ENCODE measurements around the gene HMGCS2. TPM values are rescaled to one million over a fixed set of nuclear protein-coding genes. Genes with fewer than 3 reads are reported as not detected.

Gene HMGCS2
- total and polyA plus RNA-seq, 5 donors: 0.82 to 50.8 (median 21.2) TPM

DNA sequence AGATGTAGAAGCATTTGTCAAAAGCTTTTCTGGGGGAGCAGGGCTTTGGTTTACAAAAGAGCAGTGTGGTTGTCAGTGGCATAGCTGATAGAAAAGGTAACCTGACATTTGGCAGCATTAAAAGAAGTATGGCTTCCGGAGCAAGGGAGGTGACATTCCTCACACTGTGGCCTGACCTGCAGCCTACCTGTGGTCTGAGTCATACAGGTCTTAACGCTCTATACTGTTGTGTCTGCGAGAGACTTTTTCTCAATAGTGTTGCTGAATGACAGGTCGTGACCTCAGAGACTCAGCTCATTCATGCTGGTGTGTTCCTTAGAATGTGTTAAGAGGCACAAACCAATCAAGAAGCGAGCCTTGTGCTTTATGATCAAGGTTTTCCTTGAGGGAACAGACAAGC is 37.6 kb downstream of the HMGCS2 start:
- ATAC-seq: no peak
- no peak overlapping the region for H3K27ac ChIP-seq (ENCODE audit: low read length)
- H3K4me1 ChIP-seq (ENCODE audit: control insufficient read depth, insufficient read depth, low read length): peaks cover 7% of the 10 kb centered on the region
- intact Hi-C loops (cut with DNase I): no loop called here
- 95% methylated on average over 5 of the region's 5 CpGs for WGBS
- H3K27me3 ChIP-seq (ENCODE audit: control insufficient read depth, insufficient read depth): no peaks in the 10 kb centered on the region
- DNase-seq: no peak
- no peak overlapping the region for H3K4me3 ChIP-seq (ENCODE audit: low read length)
- H3K9me3 ChIP-seq (ENCODE audit: control insufficient read depth, low read length): no peaks in the 10 kb centered on the region

DNA sequence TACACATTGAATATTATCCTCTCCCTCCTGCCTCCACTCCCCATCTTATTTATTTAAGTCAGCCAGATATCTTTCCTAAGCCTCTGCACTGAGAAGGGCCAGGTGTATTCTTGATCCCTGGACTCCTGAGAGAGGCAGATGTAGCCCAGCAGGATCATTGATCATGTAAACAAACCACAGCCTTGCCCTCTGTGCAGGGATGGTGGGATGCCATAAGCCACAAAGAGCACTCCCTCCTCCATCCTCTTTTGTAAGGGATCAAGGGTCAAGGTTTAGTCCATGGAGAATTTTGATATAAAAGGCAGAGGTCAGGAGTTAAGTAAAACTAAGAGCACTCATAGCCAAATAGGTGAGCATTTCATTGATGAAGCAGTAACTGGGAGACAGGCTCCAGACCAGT is 39.7 kb downstream of the HMGCS2 start:
- H3K4me1 ChIP-seq (ENCODE audit: control insufficient read depth, insufficient read depth, low read length): no peaks in the 10 kb centered on the region
- intact Hi-C loops (cut with DNase I): no loop called here
- no peak overlapping the region for H3K4me3 ChIP-seq (ENCODE audit: low read length)
- ATAC-seq: no peak
- no peak overlapping the region for H3K27ac ChIP-seq (ENCODE audit: low read length)
- H3K9me3 ChIP-seq (ENCODE audit: control insufficient read depth, low read length): no peaks in the 10 kb centered on the region
- no peak for DNase-seq
- H3K27me3 ChIP-seq (ENCODE audit: control insufficient read depth, insufficient read depth): no peaks in the 10 kb centered on the region

GRCh38 chr1:119727991-119728390 is 40.7 kb downstream of the HMGCS2 start:
- Histone ChIP-seq H3K9me3 (ENCODE audit: control insufficient read depth, low read length) (no peaks in the 10 kb centered on the region), H3K27me3 (ENCODE audit: control insufficient read depth, insufficient read depth) (no peaks in the 10 kb centered on the region), H3K27ac (ENCODE audit: low read length) (no peak overlapping the region), H3K4me1 (ENCODE audit: control insufficient read depth, insufficient read depth, low read length) (no peaks in the 10 kb centered on the region), H3K4me3 (ENCODE audit: low read length) (no peak overlapping the region)
- ATAC-seq: no peak
- intact Hi-C loops (cut with DNase I): no loop called here
- 75% methylated on average over 1 of the region's 1 CpG for WGBS
- no peak for DNase-seq

DNA sequence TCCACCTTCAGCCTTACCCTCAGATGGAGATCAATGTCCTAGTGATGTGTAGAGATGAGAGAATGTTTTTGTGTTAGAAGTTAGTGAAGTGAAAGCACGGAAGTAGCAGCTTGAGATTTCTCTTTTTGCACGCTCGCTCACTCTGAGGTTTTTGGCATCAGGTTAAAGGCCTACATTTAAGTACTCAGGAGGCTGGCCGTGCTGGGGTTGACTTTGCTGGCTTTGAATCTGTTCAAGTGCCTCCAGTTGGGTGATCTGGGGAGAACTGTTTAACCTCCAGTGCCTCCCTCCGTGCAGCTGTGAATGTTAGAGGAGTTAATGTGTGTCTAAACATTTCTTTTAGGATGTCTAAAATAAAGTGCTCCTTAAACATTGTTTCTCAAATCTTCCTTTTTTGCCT is 43.1 kb downstream of the HMGCS2 start:
- 93% methylated on average over 5 of the region's 5 CpGs for WGBS

GRCh38 chr1:119724611-119725218 is 44.0 kb downstream of the HMGCS2 start:
- H3K9me3 ChIP-seq (ENCODE audit: control insufficient read depth, low read length): no peaks in the 10 kb centered on the region
- H3K4me3 ChIP-seq (ENCODE audit: low read length): no peak overlapping the region
- H3K27me3 ChIP-seq (ENCODE audit: control insufficient read depth, insufficient read depth): no peaks in the 10 kb centered on the region
- WGBS: 91% methylated on average over 8 of the region's 8 CpGs
- H3K27ac ChIP-seq (ENCODE audit: low read length): no peak overlapping the region
- DNase-seq (no peak), ATAC-seq (no peak)
- no peaks in the 10 kb centered on the region for H3K4me1 ChIP-seq (ENCODE audit: control insufficient read depth, insufficient read depth, low read length)
- intact Hi-C loops (cut with DNase I): no loop called here

More for the DNA sequence above, 43.1 kb downstream of the HMGCS2 start:
- no peak overlapping the region for H3K27ac ChIP-seq (ENCODE audit: low read length)
- intact Hi-C loops (cut with DNase I): no loop called here
- ATAC-seq: no peak
- no peak for DNase-seq
- H3K27me3 ChIP-seq (ENCODE audit: control insufficient read depth, insufficient read depth): no peaks in the 10 kb centered on the region
- H3K4me3 ChIP-seq (ENCODE audit: low read length): no peak overlapping the region
- H3K4me1 ChIP-seq (ENCODE audit: control insufficient read depth, insufficient read depth, low read length): no peaks in the 10 kb centered on the region
- H3K9me3 ChIP-seq (ENCODE audit: control insufficient read depth, low read length): no peaks in the 10 kb centered on the region

- intact Hi-C loops (cut with DNase I): no loop called here
- Histone ChIP-seq H3K27me3 (ENCODE audit: control insufficient read depth, insufficient read depth) (no peaks in the 10 kb centered on the region), H3K4me3 (ENCODE audit: low read length) (no peak overlapping the region), H3K27ac (ENCODE audit: low read length) (no peak overlapping the region), H3K9me3 (ENCODE audit: control insufficient read depth, low read length) (no peaks in the 10 kb centered on the region), H3K4me1 (ENCODE audit: control insufficient read depth, insufficient read depth, low read length) (no peaks in the 10 kb centered on the region)
- DNase-seq: no peak
- ATAC-seq: no peak
- 84% methylated on average over 5 of the region's 5 CpGs for WGBS
Observed at GRCh38 chr1:119721896-119722295, 46.8 kb downstream of the HMGCS2 start.

DNA sequence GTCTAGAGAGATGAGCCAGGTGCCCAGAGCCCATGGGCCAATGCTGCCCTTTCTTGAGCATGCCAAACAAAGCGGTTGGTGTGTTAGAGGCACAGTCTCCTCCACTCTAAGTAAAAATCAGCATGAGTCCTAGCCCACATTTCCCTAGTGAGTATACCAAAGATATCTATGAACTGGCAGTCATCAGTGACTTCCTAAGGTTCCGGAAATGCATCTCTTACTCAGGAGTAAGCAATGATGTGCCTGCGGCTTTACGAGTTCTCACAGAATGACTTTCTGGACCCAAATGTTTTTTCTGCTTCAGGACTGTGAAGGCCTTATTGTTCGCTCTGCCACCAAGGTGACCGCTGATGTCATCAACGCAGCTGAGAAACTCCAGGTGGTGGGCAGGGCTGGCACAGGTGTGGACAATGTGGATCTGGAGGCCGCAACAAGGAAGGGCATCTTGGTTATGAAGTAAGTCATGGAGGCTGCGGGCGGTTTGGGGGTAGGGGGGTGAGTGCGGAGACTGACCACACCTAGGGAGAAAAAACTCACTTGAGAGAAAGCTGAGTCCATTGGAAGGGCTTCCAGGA is 47.8 kb downstream of the HMGCS2 start:
- no peak overlapping the region for H3K4me3 ChIP-seq (ENCODE audit: low read length)
- ATAC-seq: no peak
- H3K9me3 ChIP-seq (ENCODE audit: control insufficient read depth, low read length): no peaks in the 10 kb centered on the region
- intact Hi-C loops (cut with DNase I): no loop called here
- no peaks in the 10 kb centered on the region for H3K4me1 ChIP-seq (ENCODE audit: control insufficient read depth, insufficient read depth, low read length)
- H3K27me3 ChIP-seq (ENCODE audit: control insufficient read depth, insufficient read depth): no peaks in the 10 kb centered on the region
- DNase-seq: no peak
- H3K27ac ChIP-seq (ENCODE audit: low read length): no peak overlapping the region
- 96% methylated on average over 11 of the region's 11 CpGs for whole genome bisulfite sequencing

- H3K4me3 ChIP-seq (ENCODE audit: low read length): no peak overlapping the region
- H3K4me1 ChIP-seq (ENCODE audit: control insufficient read depth, insufficient read depth, low read length): no peaks in the 10 kb centered on the region
- ATAC-seq: no peak
- 96% methylated on average over 3 of the region's 3 CpGs for WGBS
- no peak overlapping the region for H3K27ac ChIP-seq (ENCODE audit: low read length)
- H3K9me3 ChIP-seq (ENCODE audit: control insufficient read depth, low read length): no peaks in the 10 kb centered on the region
- no peak for DNase-seq
- no peaks in the 10 kb centered on the region for H3K27me3 ChIP-seq (ENCODE audit: control insufficient read depth, insufficient read depth)
- intact Hi-C loops (cut with DNase I): no loop called here
Observed at GRCh38 chr1:119718972-119719371, 49.7 kb downstream of the HMGCS2 start.

DNA sequence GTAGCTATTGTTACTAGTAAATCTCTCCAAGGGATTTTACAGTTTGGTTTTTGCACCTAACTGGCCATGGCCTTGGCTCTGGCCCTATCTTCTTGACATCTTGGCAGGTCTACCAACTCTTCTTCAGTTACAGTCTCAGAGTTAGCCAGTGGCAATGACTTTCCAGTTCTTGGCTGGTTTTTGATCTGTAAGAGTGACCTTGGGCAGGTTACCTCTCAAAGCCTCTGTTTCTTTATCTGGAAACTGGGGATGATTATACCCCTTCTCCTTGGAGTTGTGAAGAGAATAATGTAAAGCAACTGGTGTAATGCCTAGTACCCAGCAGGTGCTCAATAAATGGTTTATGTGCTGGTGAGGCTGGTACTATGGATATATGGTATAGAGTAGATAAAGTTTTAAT is 50.3 kb downstream of the HMGCS2 start:
- intact Hi-C loops (cut with DNase I): no loop called here
- no peak for ATAC-seq

GRCh38 chr1:119715542-119715941 is 53.2 kb downstream of the HMGCS2 start:
- ATAC-seq (no peak), DNase-seq (no peak)
- WGBS: 37% methylated on average over 5 of the region's 5 CpGs
- H3K27me3 ChIP-seq (ENCODE audit: control insufficient read depth, insufficient read depth): no peaks in the 10 kb centered on the region
- no peak overlapping the region for H3K27ac ChIP-seq (ENCODE audit: low read length)
- H3K4me3 ChIP-seq (ENCODE audit: low read length): no peak overlapping the region
- intact Hi-C loops (cut with DNase I): no loop called here
- no peaks in the 10 kb centered on the region for H3K9me3 ChIP-seq (ENCODE audit: control insufficient read depth, low read length)
- H3K4me1 ChIP-seq (ENCODE audit: control insufficient read depth, insufficient read depth, low read length): no peaks in the 10 kb centered on the region

More for the DNA sequence above, 50.3 kb downstream of the HMGCS2 start:
- no peaks in the 10 kb centered on the region for H3K4me1 ChIP-seq (ENCODE audit: control insufficient read depth, insufficient read depth, low read length)
- no peaks in the 10 kb centered on the region for H3K9me3 ChIP-seq (ENCODE audit: control insufficient read depth, low read length)
- H3K27me3 ChIP-seq (ENCODE audit: control insufficient read depth, insufficient read depth): no peaks in the 10 kb centered on the region
- H3K27ac ChIP-seq (ENCODE audit: low read length): no peak overlapping the region
- DNase-seq: no peak
- H3K4me3 ChIP-seq (ENCODE audit: low read length): no peak overlapping the region

GRCh38 chr1:119714583-119714982 is 54.1 kb downstream of the HMGCS2 start:
- intact Hi-C loops (cut with DNase I): no loop called here
- Histone ChIP-seq H3K4me3 (ENCODE audit: low read length) (no peak overlapping the region), H3K4me1 (ENCODE audit: control insufficient read depth, insufficient read depth, low read length) (no peaks in the 10 kb centered on the region), H3K27ac (ENCODE audit: low read length) (peak overlapping the region; percentile 14), H3K27me3 (ENCODE audit: control insufficient read depth, insufficient read depth) (no peaks in the 10 kb centered on the region), H3K9me3 (ENCODE audit: control insufficient read depth, low read length) (no peaks in the 10 kb centered on the region)
- 71% methylated on average over 8 of the region's 8 CpGs for WGBS
- DNase-seq (peak in 2 of 3 donors; percentile 35 to 53), ATAC-seq (peak in 1 of 2 donors; percentile 27)
